NT2/D1 (cell line): ENCODE measurements around the gene IL4.

ENCODE experiments used
- SUZ12 ChIP-seq: IDR thresholded peaks from 2 replicates; pipeline ENCODE4 v1.6.1; 2011; ENCODE audit not compliant: insufficient read length, insufficient read depth; ENCODE audit errors: extremely low read depth
- ZNF274 ChIP-seq: IDR thresholded peaks from 2 replicates; pipeline ENCODE4 v1.6.1; 2011; ENCODE audit warnings: mild to moderate bottlenecking, low read depth, low read length

DNA sequence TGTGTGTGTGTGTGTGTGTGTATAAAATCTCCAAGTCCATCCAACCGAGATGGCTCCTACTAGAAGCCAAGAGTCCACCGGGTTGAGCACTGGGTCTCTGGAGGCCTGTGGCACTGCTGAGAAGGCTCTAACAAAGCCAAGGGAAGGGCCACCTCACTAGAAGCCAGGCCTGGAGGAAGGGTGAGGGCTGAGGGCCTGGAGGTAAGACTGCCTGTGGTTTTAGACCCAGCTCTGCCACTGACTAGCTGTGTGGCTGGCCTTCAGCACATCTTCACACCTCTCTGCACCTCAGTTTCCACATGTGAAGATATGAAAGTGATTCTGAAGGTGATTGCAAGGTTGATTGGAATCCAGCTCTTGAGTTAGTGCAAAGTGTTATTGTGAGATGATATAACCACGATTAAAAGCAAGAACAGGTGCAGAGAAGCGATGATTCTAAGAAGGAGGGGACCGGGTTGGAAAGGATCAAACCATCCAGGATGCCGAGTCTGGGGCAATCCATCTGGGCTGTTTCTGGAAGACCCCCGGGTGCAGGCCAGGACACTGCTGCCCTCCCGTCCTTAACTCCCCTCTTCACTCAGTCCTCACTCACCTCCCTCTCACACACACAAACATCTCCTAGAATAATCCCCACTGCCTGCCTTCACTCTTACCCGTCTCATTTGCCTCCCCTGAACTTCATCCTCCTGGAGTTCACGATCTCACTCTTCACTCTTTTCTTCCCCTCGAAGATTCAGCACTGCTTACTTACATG is 2.3 kb downstream of the IL4 start:
- no peak for TF ChIP-seq ZNF274
- TF ChIP-seq SUZ12: no peak
